Measurements from ENCODE around the gene RAD21L1. TPM values are rescaled to one million over a fixed set of nuclear protein-coding genes. Genes with fewer than 3 reads are reported as not detected.

Gene RAD21L1
- total RNA-seq, 2 donors from 2014 or later, result not detected

GRCh38 chr20:1269850-1270249 lies 44.0 kb downstream of the RAD21L1 start:
- no peak for DNase-seq (ENCODE audit: low spot score)

GRCh38 chr20:1272368-1273100 lies 46.7 kb downstream of the RAD21L1 start:
- Histone ChIP-seq H3K27ac (no peak overlapping the region), H3K9me3 (no peaks in the 10 kb centered on the region), H3K4me3 (no peak overlapping the region), H3K4me1 (peaks cover 0 to 15% of the 10 kb centered on the region in 2 donors), H3K36me3 (no peaks in the 10 kb centered on the region), H3K27me3 (no peaks in the 10 kb centered on the region)
- DNase-seq (ENCODE audit: low spot score), result no peak
- TF ChIP-seq CTCF (IDR thresholded peaks at IDR 0.05), result no peak

More at GRCh38 chr20:1269850-1270249, 44.0 kb downstream of the RAD21L1 start:
- Histone ChIP-seq H3K4me3 (no peak overlapping the region), H3K4me1 (peaks cover 0 to 24% of the 10 kb centered on the region in 2 donors), H3K27ac (no peak overlapping the region), H3K9me3 (no peaks in the 10 kb centered on the region), H3K27me3 (no peaks in the 10 kb centered on the region), H3K36me3 (no peaks in the 10 kb centered on the region)
- no peak for TF ChIP-seq CTCF (IDR thresholded peaks at IDR 0.05)

GRCh38 chr20:1273366-1273765 lies 47.5 kb downstream of the RAD21L1 start:
- no peak for DNase-seq (ENCODE audit: low spot score)
- no peaks in the 10 kb centered on the region for H3K36me3 ChIP-seq
- no peaks in the 10 kb centered on the region for H3K27me3 ChIP-seq
- no peak overlapping the region for H3K4me3 ChIP-seq
- H3K4me1 ChIP-seq, result peaks cover 0 to 7% of the 10 kb centered on the region in 2 donors
- no peak overlapping the region for H3K27ac ChIP-seq
- H3K9me3 ChIP-seq, result no peaks in the 10 kb centered on the region
- TF ChIP-seq CTCF (IDR thresholded peaks at IDR 0.05), result no peak

GRCh38 chr20:1274485-1275311 lies 48.9 kb downstream of the RAD21L1 start:
- H3K4me3 ChIP-seq, result no peak overlapping the region

GRCh38 chr20:1275919-1276318 lies 50.1 kb downstream of the RAD21L1 start:
- no peak for TF ChIP-seq CTCF (IDR thresholded peaks at IDR 0.05)
- DNase-seq (ENCODE audit: low spot score), result no peak
- Histone ChIP-seq H3K9me3 (no peaks in the 10 kb centered on the region), H3K27ac (no peak overlapping the region), H3K4me1 (no peaks in the 10 kb centered on the region), H3K27me3 (no peaks in the 10 kb centered on the region), H3K36me3 (no peaks in the 10 kb centered on the region), H3K4me3 (no peak overlapping the region)

More at GRCh38 chr20:1274485-1275311, 48.9 kb downstream of the RAD21L1 start:
- DNase-seq (ENCODE audit: low spot score), result no peak
- H3K9me3 ChIP-seq, result no peaks in the 10 kb centered on the region
- H3K27me3 ChIP-seq, result no peaks in the 10 kb centered on the region
- no peak overlapping the region for H3K27ac ChIP-seq
- no peaks in the 10 kb centered on the region for H3K36me3 ChIP-seq
- H3K4me1 ChIP-seq, result no peaks in the 10 kb centered on the region
- TF ChIP-seq CTCF (IDR thresholded peaks at IDR 0.05), result no peak

Measured in right atrium auricular region (tissue), 2 donors.